Measurements from ENCODE around the gene EPHA4.

Gene EPHA4

GRCh38 chr2:221451862-221452788 is 120.0 kb downstream of the EPHA4 start:
- H3K4me3 ChIP-seq (ENCODE audit: low read length) = no peak overlapping the region
- no peak for TF ChIP-seq CTCF (conservative IDR thresholded peaks at IDR 0.05; ENCODE audit: low read length)
- no peak for DNase-seq (ENCODE audit: low read depth)

DNA sequence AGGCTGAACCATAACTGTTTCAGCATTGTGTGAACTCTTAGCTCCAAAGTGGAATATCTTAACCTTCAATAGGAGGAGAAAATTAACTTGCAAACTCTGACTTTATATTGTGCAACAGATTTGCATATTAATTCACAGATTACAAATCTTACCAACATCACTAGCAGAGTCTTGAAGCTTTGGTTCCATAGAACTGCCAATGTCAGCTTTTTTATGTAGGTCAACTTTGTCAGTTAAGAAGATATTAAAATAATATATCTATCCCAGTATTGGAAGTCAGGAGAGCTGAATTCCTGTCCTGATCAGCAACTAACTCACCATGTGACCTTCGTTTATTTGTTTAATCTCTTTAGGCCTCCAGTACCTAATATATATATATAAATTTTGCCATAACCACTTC is 121.8 kb downstream of the EPHA4 start:
- no peak for TF ChIP-seq CTCF (conservative IDR thresholded peaks at IDR 0.05; ENCODE audit: low read length)
- no peak overlapping the region for H3K4me3 ChIP-seq (ENCODE audit: low read length)

GRCh38 chr2:221449406-221449805 is 122.7 kb downstream of the EPHA4 start:
- TF ChIP-seq CTCF (conservative IDR thresholded peaks at IDR 0.05; ENCODE audit: low read length) = no peak
- no peak for DNase-seq (ENCODE audit: low read depth)
- H3K4me3 ChIP-seq (ENCODE audit: low read length) = no peak overlapping the region

More for the DNA sequence above, 121.8 kb downstream of the EPHA4 start:
- no peak for DNase-seq (ENCODE audit: low read depth)

DNA sequence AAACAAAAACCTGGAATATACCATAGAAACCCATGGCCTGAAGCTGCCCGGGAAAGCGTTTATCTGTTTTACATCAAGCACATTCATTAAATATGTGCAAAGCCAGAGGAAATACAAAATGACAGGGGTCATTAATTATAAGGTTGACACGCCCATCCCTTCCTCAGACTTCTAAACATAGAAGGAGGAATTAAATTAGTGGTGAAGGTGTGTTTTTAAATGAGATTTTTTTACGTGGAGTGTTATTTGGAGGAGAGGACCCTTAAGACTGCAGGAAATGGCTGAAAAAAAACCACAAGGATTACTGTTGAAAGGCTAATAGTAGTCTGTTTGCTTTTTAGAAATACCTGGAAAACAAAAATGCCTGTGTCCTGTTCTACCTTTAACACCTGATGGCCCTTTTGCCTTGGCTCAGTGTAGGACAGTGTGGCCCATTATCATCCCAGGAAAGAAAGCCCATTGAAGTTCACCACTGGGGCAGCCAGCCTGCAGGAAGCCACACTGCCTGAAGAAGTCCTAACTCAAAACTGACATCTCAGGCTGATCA is 123.2 kb downstream of the EPHA4 start:
- no peak for TF ChIP-seq CTCF (conservative IDR thresholded peaks at IDR 0.05; ENCODE audit: low read length)

DNA sequence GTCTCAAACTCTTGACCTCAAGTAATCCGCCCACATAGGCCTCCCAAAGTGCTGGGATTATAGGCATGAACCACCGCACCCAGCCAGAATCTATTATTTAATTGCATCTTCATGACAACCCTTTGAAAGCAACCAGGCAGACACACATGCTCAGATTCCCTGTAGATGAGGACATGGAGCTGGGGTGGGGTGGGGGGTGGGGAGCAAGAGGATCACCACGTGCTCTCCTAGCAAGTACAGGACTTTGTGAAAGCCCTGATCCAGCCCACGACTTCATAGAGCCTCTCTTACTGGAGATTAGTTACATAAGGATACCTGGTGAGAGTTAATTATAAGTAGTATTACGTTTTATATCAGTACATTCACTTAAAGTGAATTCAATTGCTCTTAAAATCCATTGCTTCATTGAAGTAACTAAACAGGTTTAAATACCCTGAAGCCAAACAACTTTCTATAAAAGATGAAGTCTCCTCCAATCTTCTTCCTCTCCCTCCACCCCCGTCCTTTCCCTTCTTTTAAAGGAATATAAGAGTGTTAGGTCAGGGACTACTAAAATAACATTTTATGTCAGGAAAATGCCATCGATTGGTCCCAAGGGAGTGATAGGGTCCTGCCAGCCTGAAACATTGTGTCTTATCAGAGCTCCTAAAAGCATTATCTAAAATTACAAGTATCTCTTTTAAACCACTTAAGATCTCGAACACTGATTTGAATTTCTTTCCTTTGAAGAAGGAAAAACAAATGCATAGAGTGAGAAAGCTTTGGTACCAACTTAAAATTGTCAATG is 123.9 kb downstream of the EPHA4 start:
- TF ChIP-seq CTCF (conservative IDR thresholded peaks at IDR 0.05; ENCODE audit: low read length) = no peak
- H3K4me3 ChIP-seq (ENCODE audit: low read length) = no peak overlapping the region
- DNase-seq (ENCODE audit: low read depth) = no peak

More for the DNA sequence above, 123.2 kb downstream of the EPHA4 start:
- no peak for DNase-seq (ENCODE audit: low read depth)
- no peak overlapping the region for H3K4me3 ChIP-seq (ENCODE audit: low read length)

DNA sequence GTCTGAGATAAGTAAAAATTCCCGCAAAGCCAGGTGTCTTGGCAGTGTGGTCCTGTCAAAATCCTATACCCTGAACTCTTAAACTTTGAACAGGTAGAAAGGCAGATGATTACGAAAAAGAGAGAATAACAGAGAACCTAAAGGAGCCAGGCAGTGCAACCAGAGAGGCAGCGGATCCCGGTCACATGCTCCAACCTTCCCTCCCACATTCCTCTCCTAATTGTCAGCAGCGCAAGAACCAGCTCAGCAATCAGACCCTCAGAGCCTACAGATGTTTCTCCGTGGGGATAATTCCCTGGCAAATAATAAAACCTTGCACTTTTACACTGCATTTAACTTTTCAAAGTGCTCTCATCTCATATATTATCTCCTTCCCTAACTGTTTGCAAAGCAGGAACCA is 124.8 kb downstream of the EPHA4 start:
- H3K4me3 ChIP-seq (ENCODE audit: low read length) = no peak overlapping the region
- DNase-seq (ENCODE audit: low read depth) = peak; percentile 5
- TF ChIP-seq CTCF (conservative IDR thresholded peaks at IDR 0.05; ENCODE audit: low read length) = no peak

Data from AG10803 (cell line).